Chondrocyte (in vitro differentiated cells): Measurements from ENCODE around the gene TMSB15C. TPM values are rescaled to one million over a fixed set of nuclear protein-coding genes. Genes with fewer than 3 reads are reported as not detected.
"Not testable (repeated sequence)": the region's sequence is repeated elsewhere in the genome, so short reads cannot be mapped to it uniquely, and the experiment has no call there.

Experiments used
- DNase-seq: peaks from one replicate; pipeline ENCODE4 v3.0.0; 2021; ENCODE audit warnings: mixed read lengths, low spot score
- H3K27ac Mint-ChIP-seq: one replicate; pipeline ENCODE4 v1.8.0; 2021; ENCODE audit warnings: mild to moderate bottlenecking, moderate library complexity, mixed read lengths; ENCODE audit not compliant: unreplicated experiment
- H3K27me3 Mint-ChIP-seq: 2 replicates; pipeline ENCODE4 v1.8.0; 2021; ENCODE audit warnings: low read depth, mixed read lengths
- H3K36me3 Mint-ChIP-seq: 2 replicates; pipeline ENCODE4 v1.8.0; 2021; ENCODE audit warnings: low read depth, mixed read lengths
- H3K4me1 Mint-ChIP-seq: 2 replicates; pipeline ENCODE4 v1.8.0; 2021; ENCODE audit warnings: low read depth, mild to moderate bottlenecking, mixed read lengths
- H3K4me3 Mint-ChIP-seq: one replicate; pipeline ENCODE4 v1.8.0; 2021; ENCODE audit warnings: mild to moderate bottlenecking, moderate library complexity, mixed read lengths; ENCODE audit not compliant: unreplicated experiment
- H3K9me3 Mint-ChIP-seq: 2 replicates; pipeline ENCODE4 v1.8.0; 2021; ENCODE audit warnings: low read depth, mixed read lengths
- CTCF ChIP-seq: fragments of 200-600 bp; sonication (generic); IDR thresholded peaks from 2 replicates; pipeline ENCODE4 v1.5.0; 2021; ENCODE audit warnings: antibody characterized with exemption, mild to moderate bottlenecking, moderate library complexity
- total RNA-seq: library from RNA; stranded (reverse); gene quantifications from 3 replicates; pipeline ENCODE4 v1.2.1, GENCODE V29; 2021

The TMSB15C gene
- total RNA-seq, 1 donor from 2014 or later, result 4.3 TPM

- TF ChIP-seq CTCF, result no peak
- Mint-ChIP-seq H3K27me3 (no peaks in the 10 kb centered on the region), H3K4me3 (no peak overlapping the region), H3K4me1 (no peaks in the 10 kb centered on the region), H3K36me3 (no peaks in the 10 kb centered on the region), H3K9me3 (no peaks in the 10 kb centered on the region), H3K27ac (no peak overlapping the region)
- no peak for DNase-seq
Measured at GRCh38 chrX:104084063-104084462, 8.0 kb upstream of the TMSB15C start.

GRCh38 chrX:104077854-104078253, 1.8 kb upstream of the TMSB15C start:
- not testable (repeated sequence) for DNase-seq, H3K4me3 Mint-ChIP-seq, H3K36me3 Mint-ChIP-seq, H3K4me1 Mint-ChIP-seq, H3K27ac Mint-ChIP-seq, H3K9me3 Mint-ChIP-seq, H3K27me3 Mint-ChIP-seq

- DNase-seq, H3K27ac Mint-ChIP-seq, H3K4me1 Mint-ChIP-seq, H3K27me3 Mint-ChIP-seq, H3K36me3 Mint-ChIP-seq, H3K4me3 Mint-ChIP-seq, H3K9me3 Mint-ChIP-seq: not testable (repeated sequence)
Measured at GRCh38 chrX:104062636-104063035, 13.4 kb downstream of the TMSB15C start.

GRCh38 chrX:104054956-104055355, 21.1 kb downstream of the TMSB15C start:
- not testable (repeated sequence) for H3K27me3 Mint-ChIP-seq, H3K4me3 Mint-ChIP-seq, H3K27ac Mint-ChIP-seq, DNase-seq, H3K9me3 Mint-ChIP-seq, H3K4me1 Mint-ChIP-seq, H3K36me3 Mint-ChIP-seq

- Mint-ChIP-seq H3K4me1 (no peaks in the 10 kb centered on the region), H3K9me3 (peaks cover 31% of the 10 kb centered on the region), H3K27me3 (peaks cover 4% of the 10 kb centered on the region), H3K4me3 (no peak overlapping the region), H3K36me3 (no peaks in the 10 kb centered on the region), H3K27ac (no peak overlapping the region)
- DNase-seq, result no peak
- TF ChIP-seq CTCF, result no peak
Measured at GRCh38 chrX:104047171-104047570, 28.9 kb downstream of the TMSB15C start.

- no peak for TF ChIP-seq CTCF
- no peak for DNase-seq
- Mint-ChIP-seq H3K27ac (no peak overlapping the region), H3K9me3 (peaks cover 34% of the 10 kb centered on the region), H3K4me3 (no peak overlapping the region), H3K4me1 (no peaks in the 10 kb centered on the region), H3K27me3 (peaks cover 4% of the 10 kb centered on the region), H3K36me3 (no peaks in the 10 kb centered on the region)
Measured at GRCh38 chrX:104045642-104046041, 30.4 kb downstream of the TMSB15C start.

- Mint-ChIP-seq H3K27me3 (peaks cover 4% of the 10 kb centered on the region), H3K4me3 (no peak overlapping the region), H3K4me1 (no peaks in the 10 kb centered on the region), H3K9me3 (peaks cover 21% of the 10 kb centered on the region), H3K36me3 (no peaks in the 10 kb centered on the region), H3K27ac (no peak overlapping the region)
- no peak for DNase-seq
- no peak for TF ChIP-seq CTCF
Measured at GRCh38 chrX:104041003-104041402, 35.0 kb downstream of the TMSB15C start.
